Measurements from ENCODE around the gene MAML2. TPM values are rescaled to one million over a fixed set of nuclear protein-coding genes. Genes with fewer than 3 reads are reported as not detected.

Gene MAML2
- total RNA-seq, 5 donors from 2014 or later (not counting 1 experiment from before 2014, with no cell fraction given) = 30.4 to 66.7 (median 35.1) TPM

DNA sequence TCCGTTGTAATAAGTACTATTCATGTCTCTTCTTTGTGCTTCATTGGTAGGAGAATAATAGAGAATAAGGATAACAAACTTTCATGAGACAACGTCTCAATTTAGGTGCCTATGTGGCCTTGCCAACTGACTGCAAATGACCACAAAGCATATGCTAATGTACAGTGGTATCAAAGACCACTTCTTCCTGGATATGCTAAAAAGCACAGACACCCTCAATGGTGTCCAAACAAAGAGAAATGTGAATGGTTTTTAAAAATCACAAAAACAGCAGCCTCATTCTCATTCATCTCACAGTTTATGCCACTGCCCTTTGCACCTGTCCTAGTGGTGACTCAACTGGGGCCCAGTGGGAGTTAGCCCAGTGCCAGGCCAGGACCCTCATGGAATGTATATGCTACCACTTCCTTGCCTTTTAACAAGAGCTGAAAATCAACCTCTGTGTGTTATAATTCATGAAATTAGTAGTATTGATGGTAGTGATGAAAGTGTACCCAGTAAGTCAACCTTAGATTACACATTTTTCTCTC, 353.9 kb downstream of the MAML2 start:
- Histone ChIP-seq H3K27me3 (replicated peaks in 1 of 2; ENCODE audit: control insufficient read depth in 2 of 2, extremely low read depth in 1 of 2, insufficient read depth in 2 of 2, low read length in 1 of 2) (no peaks in the 10 kb centered on the region), H3K4me3 (ENCODE audit: control insufficient read depth in 1 of 2, extremely low read depth in 1 of 2, low read length in 1 of 2) (no peak overlapping the region), H3K27ac (ENCODE audit: low read length) (no peak overlapping the region), H3K36me3 (ENCODE audit: control insufficient read depth in 2 of 2, extremely low read depth in 1 of 2, insufficient read depth in 1 of 2, low read length in 1 of 2) (peaks cover 0 to 29% of the 10 kb centered on the region in 2 donors), H3K4me1 (ENCODE audit: control insufficient read depth in 1 of 2, extremely low read depth in 1 of 2, insufficient read depth in 2 of 2, low read length in 2 of 2) (no peaks in the 10 kb centered on the region), H3K9me3 (no peaks in the 10 kb centered on the region)
- ATAC-seq (replicated peaks in 1 of 4) (no peak), DNase-seq (no peak)
- 100% methylated on average over 2 of the region's 2 CpGs for WGBS (ENCODE audit: insufficient coverage)
- H3K4me3 Mint-ChIP-seq = no peak overlapping the region
- H3K27me3 Mint-ChIP-seq = no peaks in the 10 kb centered on the region
- no peaks in the 10 kb centered on the region for H3K9me3 Mint-ChIP-seq
- peak overlapping the region in 1 of 2 donors; percentile 23 for H3K27ac Mint-ChIP-seq
- H3K36me3 Mint-ChIP-seq = peaks cover 58% of the 10 kb centered on the region
- ChIA-PET POLR2A (no interaction called here), CTCF (no interaction called here)
- H3K4me1 Mint-ChIP-seq = peaks cover 6 to 23% (median 7%) of the 10 kb centered on the region in 3 donors

DNA sequence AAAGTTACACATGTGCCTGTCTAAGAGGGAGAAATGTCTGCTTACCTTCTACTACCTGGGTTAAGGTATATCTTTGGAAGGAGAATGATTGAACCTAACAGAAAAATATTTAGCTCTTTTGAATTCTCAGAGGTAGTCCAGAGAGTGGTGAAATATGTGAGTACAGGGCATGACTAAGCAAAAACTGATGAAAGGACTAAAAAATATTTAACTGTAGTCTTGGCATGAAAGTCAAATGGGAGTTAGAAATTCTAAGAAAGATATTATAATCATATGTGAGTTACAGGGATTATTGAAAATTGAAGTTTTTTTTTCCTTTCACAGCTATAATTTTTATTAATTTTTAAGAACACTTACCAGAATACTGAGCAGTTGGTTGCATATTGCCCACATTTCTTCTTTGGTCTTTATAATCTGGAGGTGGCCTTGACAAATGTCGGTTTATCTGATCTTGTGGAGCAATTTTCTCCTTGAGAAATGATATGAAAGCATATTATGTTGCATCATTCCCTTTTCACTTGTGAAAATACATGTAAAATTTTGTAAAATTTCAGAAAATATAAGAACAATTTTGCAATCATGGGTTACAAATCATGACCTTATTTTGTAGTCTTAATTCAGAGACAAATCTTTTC, 357.7 kb downstream of the MAML2 start:
- Histone ChIP-seq H3K36me3 (ENCODE audit: control insufficient read depth in 2 of 2, extremely low read depth in 1 of 2, insufficient read depth in 1 of 2, low read length in 1 of 2) (peaks cover 0 to 51% of the 10 kb centered on the region in 2 donors), H3K9me3 (no peaks in the 10 kb centered on the region), H3K4me1 (ENCODE audit: control insufficient read depth in 1 of 2, extremely low read depth in 1 of 2, insufficient read depth in 2 of 2, low read length in 2 of 2) (no peaks in the 10 kb centered on the region), H3K4me3 (ENCODE audit: control insufficient read depth in 1 of 2, extremely low read depth in 1 of 2, low read length in 1 of 2) (no peak overlapping the region), H3K27ac (ENCODE audit: low read length) (no peak overlapping the region), H3K27me3 (replicated peaks in 1 of 2; ENCODE audit: control insufficient read depth in 2 of 2, extremely low read depth in 1 of 2, insufficient read depth in 2 of 2, low read length in 1 of 2) (no peaks in the 10 kb centered on the region)
- Mint-ChIP-seq H3K36me3 (peaks cover 63% of the 10 kb centered on the region), H3K4me3 (no peak overlapping the region), H3K4me1 (peaks cover 0 to 12% (median 2%) of the 10 kb centered on the region in 3 donors), H3K9me3 (no peaks in the 10 kb centered on the region), H3K27me3 (no peaks in the 10 kb centered on the region), H3K27ac (no peak overlapping the region)
- ChIA-PET POLR2A (no interaction called here), CTCF (interaction anchor here in 1 of 2 donors (0.7 kb wide), 1 partner anchor 358 kb away, joined by 3 read pairs; the partner anchor contains the start of gene MAML2)
- ATAC-seq (replicated peaks in 1 of 4) = no peak
- DNase-seq = no peak
- no CpG with 5 or more reads among the region's 1 CpG for WGBS (ENCODE audit: insufficient coverage)

DNA sequence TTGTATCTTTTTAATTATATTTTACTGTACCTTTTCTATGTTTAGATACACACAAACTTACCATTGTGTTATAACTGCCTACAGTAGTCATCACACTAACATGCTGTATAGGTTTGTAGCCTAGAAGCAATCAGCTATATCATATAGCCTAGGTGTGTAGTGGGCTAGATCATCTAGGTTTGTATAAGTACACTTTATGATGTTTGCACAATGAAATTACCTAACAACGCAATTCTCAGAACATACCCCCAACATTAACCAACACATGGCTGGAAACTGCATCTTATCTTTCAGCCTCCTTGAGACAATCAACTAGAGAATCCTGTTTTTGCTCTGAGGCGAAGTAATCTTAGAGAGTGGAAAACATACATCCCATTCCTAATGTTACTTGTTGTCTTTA, 358.9 kb downstream of the MAML2 start:
- POLR2A ChIA-PET = no interaction called here

DNA sequence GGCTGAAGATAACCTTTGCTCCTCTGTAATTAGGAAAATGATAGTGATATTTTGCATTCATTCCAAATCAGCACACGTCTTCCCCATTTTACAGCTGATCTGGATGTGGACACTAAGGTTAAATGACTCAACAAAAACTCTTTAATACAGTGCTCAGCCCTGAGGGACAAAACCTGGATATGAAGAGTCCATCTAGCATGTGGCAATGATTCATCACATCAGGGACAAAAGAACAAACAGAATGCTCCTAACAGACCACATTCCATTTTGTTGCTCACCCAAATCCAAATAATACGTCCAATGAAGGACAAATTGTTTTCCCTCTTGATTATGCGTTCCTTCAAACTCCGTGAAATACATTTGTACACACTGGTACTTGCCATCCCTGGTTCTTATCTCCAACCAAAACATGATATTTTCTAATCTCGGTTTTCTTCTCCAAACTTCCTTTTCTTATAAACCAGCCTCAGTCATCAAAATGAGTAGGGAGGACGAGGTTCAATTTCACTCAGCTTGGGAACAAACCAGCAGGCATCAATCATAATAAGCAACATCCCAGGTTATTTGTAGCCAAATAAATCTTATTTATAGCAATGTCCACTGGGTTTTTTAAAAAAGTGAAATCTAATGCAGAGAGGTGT, 365.3 kb downstream of the MAML2 start:
- Mint-ChIP-seq H3K4me1 (no peaks in the 10 kb centered on the region), H3K36me3 (peaks cover 55% of the 10 kb centered on the region), H3K27ac (peak overlapping the region in 1 of 2 donors; percentile 8), H3K27me3 (no peaks in the 10 kb centered on the region), H3K4me3 (no peak overlapping the region), H3K9me3 (no peaks in the 10 kb centered on the region)
- no peaks in the 10 kb centered on the region for H3K4me1 ChIP-seq (ENCODE audit: control insufficient read depth in 1 of 2, extremely low read depth in 1 of 2, insufficient read depth in 2 of 2, low read length in 2 of 2)
- H3K9me3 ChIP-seq = no peaks in the 10 kb centered on the region
- H3K27ac ChIP-seq (ENCODE audit: low read length) = no peak overlapping the region
- no peak overlapping the region for H3K4me3 ChIP-seq (ENCODE audit: control insufficient read depth in 1 of 2, extremely low read depth in 1 of 2, low read length in 1 of 2)
- H3K36me3 ChIP-seq (ENCODE audit: control insufficient read depth in 2 of 2, extremely low read depth in 1 of 2, insufficient read depth in 1 of 2, low read length in 1 of 2) = peaks cover 2 to 42% of the 10 kb centered on the region in 2 donors
- ChIA-PET CTCF (no interaction called here), POLR2A (interaction anchor here in 1 of 2 donors (0.6 kb wide), 1 partner anchor 22 kb away, joined by 4 read pairs; no protein-coding TSS in a partner anchor)
- ATAC-seq (replicated peaks in 1 of 4) (no peak), DNase-seq (no peak)
- no peaks in the 10 kb centered on the region for H3K27me3 ChIP-seq (replicated peaks in 1 of 2; ENCODE audit: control insufficient read depth in 2 of 2, extremely low read depth in 1 of 2, insufficient read depth in 2 of 2, low read length in 1 of 2)
- WGBS (ENCODE audit: insufficient coverage) = 92% methylated on average over 3 of the region's 6 CpGs

More for the DNA sequence above, 358.9 kb downstream of the MAML2 start:
- Mint-ChIP-seq H3K27me3 (no peaks in the 10 kb centered on the region), H3K4me3 (no peak overlapping the region), H3K4me1 (peaks cover 0 to 8% (median 2%) of the 10 kb centered on the region in 3 donors), H3K36me3 (peaks cover 64% of the 10 kb centered on the region), H3K27ac (no peak overlapping the region), H3K9me3 (no peaks in the 10 kb centered on the region)
- Histone ChIP-seq H3K9me3 (no peaks in the 10 kb centered on the region), H3K4me3 (ENCODE audit: control insufficient read depth in 1 of 2, extremely low read depth in 1 of 2, low read length in 1 of 2) (no peak overlapping the region), H3K27me3 (replicated peaks in 1 of 2; ENCODE audit: control insufficient read depth in 2 of 2, extremely low read depth in 1 of 2, insufficient read depth in 2 of 2, low read length in 1 of 2) (no peaks in the 10 kb centered on the region), H3K4me1 (ENCODE audit: control insufficient read depth in 1 of 2, extremely low read depth in 1 of 2, insufficient read depth in 2 of 2, low read length in 2 of 2) (no peaks in the 10 kb centered on the region), H3K27ac (ENCODE audit: low read length) (no peak overlapping the region), H3K36me3 (ENCODE audit: control insufficient read depth in 2 of 2, extremely low read depth in 1 of 2, insufficient read depth in 1 of 2, low read length in 1 of 2) (peaks cover 2 to 57% of the 10 kb centered on the region in 2 donors)
- WGBS (ENCODE audit: insufficient coverage) = no CpG with 5 or more reads among the region's 2 CpGs
- ATAC-seq (replicated peaks in 1 of 4) (no peak), DNase-seq (no peak)
- CTCF ChIA-PET = no interaction called here

DNA sequence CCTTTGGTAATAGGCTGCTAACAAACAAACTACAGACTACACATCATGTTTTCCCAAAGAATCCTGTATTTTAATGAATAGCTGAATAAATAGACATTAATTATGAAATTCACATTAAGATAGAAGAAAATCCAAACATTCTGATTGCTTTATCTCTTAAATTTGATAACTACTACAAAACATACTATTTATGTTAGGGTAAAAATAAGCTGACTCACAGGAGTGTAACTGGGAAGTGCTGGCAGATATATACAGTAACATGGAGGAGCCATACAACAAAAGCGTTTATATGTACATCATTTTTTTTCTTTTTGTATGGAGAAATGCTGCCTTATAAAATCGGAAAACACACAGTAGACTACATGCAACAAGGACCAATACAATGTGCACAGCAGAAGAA, 366.4 kb downstream of the MAML2 start:
- H3K4me1 ChIP-seq (ENCODE audit: control insufficient read depth in 1 of 2, extremely low read depth in 1 of 2, insufficient read depth in 2 of 2, low read length in 2 of 2) = no peaks in the 10 kb centered on the region
- ChIA-PET CTCF (no interaction called here), POLR2A (no interaction called here)
- no peaks in the 10 kb centered on the region for H3K9me3 ChIP-seq
- no peak for ATAC-seq (replicated peaks in 1 of 4)
- H3K27ac ChIP-seq (ENCODE audit: low read length) = no peak overlapping the region
- peaks cover 50% of the 10 kb centered on the region for H3K36me3 Mint-ChIP-seq
- no peak overlapping the region for H3K4me3 Mint-ChIP-seq
- H3K36me3 ChIP-seq (ENCODE audit: control insufficient read depth in 2 of 2, extremely low read depth in 1 of 2, insufficient read depth in 1 of 2, low read length in 1 of 2) = peaks cover 2 to 36% of the 10 kb centered on the region in 2 donors
- no peak for DNase-seq
- H3K27me3 ChIP-seq (replicated peaks in 1 of 2; ENCODE audit: control insufficient read depth in 2 of 2, extremely low read depth in 1 of 2, insufficient read depth in 2 of 2, low read length in 1 of 2) = no peaks in the 10 kb centered on the region
- no CpG with 5 or more reads among the region's 2 CpGs for WGBS (ENCODE audit: insufficient coverage)
- H3K4me1 Mint-ChIP-seq = no peaks in the 10 kb centered on the region
- no peak overlapping the region for H3K4me3 ChIP-seq (ENCODE audit: control insufficient read depth in 1 of 2, extremely low read depth in 1 of 2, low read length in 1 of 2)
- no peaks in the 10 kb centered on the region for H3K27me3 Mint-ChIP-seq
- H3K27ac Mint-ChIP-seq = no peak overlapping the region
- H3K9me3 Mint-ChIP-seq = no peaks in the 10 kb centered on the region

DNA sequence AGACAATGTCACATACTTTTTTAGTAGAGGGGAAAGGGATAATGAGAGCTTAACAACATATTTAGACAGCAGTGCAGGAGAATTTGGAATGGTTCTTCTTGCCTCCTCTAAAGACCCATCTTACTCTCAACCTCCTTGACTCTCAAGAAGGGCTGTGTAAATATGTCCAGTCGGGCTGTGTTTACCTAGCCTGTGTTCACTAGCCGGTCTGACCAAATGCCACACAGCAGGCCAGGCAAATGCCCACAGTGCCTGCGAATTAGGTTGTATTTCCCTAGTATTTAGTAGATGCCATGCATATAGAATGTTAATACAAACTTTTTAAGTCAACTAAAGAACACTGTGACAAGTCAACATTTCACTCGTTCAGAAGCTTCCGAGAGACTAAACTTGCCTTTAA, 367.7 kb downstream of the MAML2 start:
- H3K27me3 ChIP-seq (replicated peaks in 1 of 2; ENCODE audit: control insufficient read depth in 2 of 2, extremely low read depth in 1 of 2, insufficient read depth in 2 of 2, low read length in 1 of 2) = no peaks in the 10 kb centered on the region
- POLR2A ChIA-PET = interaction anchor here in 1 of 2 donors (0.6 kb wide), 1 partner anchor 564 kb away, joined by 4 read pairs; no protein-coding TSS in a partner anchor

More for the DNA sequence above, 367.7 kb downstream of the MAML2 start:
- H3K4me1 Mint-ChIP-seq = no peaks in the 10 kb centered on the region
- no peaks in the 10 kb centered on the region for H3K27me3 Mint-ChIP-seq
- no CpG with 5 or more reads among the region's 5 CpGs for WGBS (ENCODE audit: insufficient coverage)
- CTCF ChIA-PET = no interaction called here
- H3K36me3 ChIP-seq (ENCODE audit: control insufficient read depth in 2 of 2, extremely low read depth in 1 of 2, insufficient read depth in 1 of 2, low read length in 1 of 2) = peaks cover 2 to 23% of the 10 kb centered on the region in 2 donors
- no peaks in the 10 kb centered on the region for H3K4me1 ChIP-seq (ENCODE audit: control insufficient read depth in 1 of 2, extremely low read depth in 1 of 2, insufficient read depth in 2 of 2, low read length in 2 of 2)
- no peak overlapping the region for H3K4me3 Mint-ChIP-seq
- H3K27ac Mint-ChIP-seq = no peak overlapping the region
- no peak overlapping the region for H3K27ac ChIP-seq (ENCODE audit: low read length)
- H3K9me3 Mint-ChIP-seq = no peaks in the 10 kb centered on the region
- H3K9me3 ChIP-seq = no peaks in the 10 kb centered on the region
- H3K4me3 ChIP-seq (ENCODE audit: control insufficient read depth in 1 of 2, extremely low read depth in 1 of 2, low read length in 1 of 2) = no peak overlapping the region
- ATAC-seq (replicated peaks in 1 of 4) (no peak), DNase-seq (no peak)
- H3K36me3 Mint-ChIP-seq = peaks cover 38% of the 10 kb centered on the region
